ENCODE data around the gene EIF2B4.

Gene EIF2B4

GRCh38 chr2:27373567-27373966 lies 3.4 kb upstream of the EIF2B4 start:
- Histone ChIP-seq H3K9me3 (ENCODE audit: severe bottlenecking) (no peaks in the 10 kb centered on the region), H3K4me3 (ENCODE audit: severe bottlenecking) (no peak overlapping the region), H3K27me3 (ENCODE audit: insufficient read depth, poor library complexity, severe bottlenecking) (no peaks in the 10 kb centered on the region), H3K4me1 (ENCODE audit: insufficient read depth, poor library complexity, severe bottlenecking) (peaks cover 5% of the 10 kb centered on the region), H3K36me3 (ENCODE audit: low read depth) (peaks cover 71% of the 10 kb centered on the region), H3K27ac (ENCODE audit: poor library complexity, severe bottlenecking) (no peak overlapping the region)
- DNase-seq (ENCODE audit: low spot score) (no peak), ATAC-seq (ENCODE audit: low read depth) (no peak)
- no peak for TF ChIP-seq CTCF (IDR thresholded peaks at IDR 0.05; ENCODE audit: poor library complexity, severe bottlenecking)

- Histone ChIP-seq H3K36me3 (ENCODE audit: low read depth) (peaks cover 71% of the 10 kb centered on the region), H3K9me3 (ENCODE audit: severe bottlenecking) (no peaks in the 10 kb centered on the region), H3K27ac (ENCODE audit: poor library complexity, severe bottlenecking) (no peak overlapping the region), H3K4me3 (ENCODE audit: severe bottlenecking) (no peak overlapping the region), H3K27me3 (ENCODE audit: insufficient read depth, poor library complexity, severe bottlenecking) (no peaks in the 10 kb centered on the region), H3K4me1 (ENCODE audit: insufficient read depth, poor library complexity, severe bottlenecking) (peaks cover 5% of the 10 kb centered on the region)
- ATAC-seq (ENCODE audit: low read depth): no peak
- no peak for TF ChIP-seq CTCF (IDR thresholded peaks at IDR 0.05; ENCODE audit: poor library complexity, severe bottlenecking)
- DNase-seq (ENCODE audit: low spot score): no peak
These were observed 2.8 kb upstream of the EIF2B4 start for GRCh38 chr2:27372937-27373336.

- peak; percentile 32 for ATAC-seq (ENCODE audit: low read depth)
- Histone ChIP-seq H3K9me3 (ENCODE audit: severe bottlenecking) (no peaks in the 10 kb centered on the region), H3K36me3 (ENCODE audit: low read depth) (peaks cover 72% of the 10 kb centered on the region), H3K27ac (ENCODE audit: poor library complexity, severe bottlenecking) (peak overlapping the region; percentile 54), H3K27me3 (ENCODE audit: insufficient read depth, poor library complexity, severe bottlenecking) (no peaks in the 10 kb centered on the region), H3K4me1 (ENCODE audit: insufficient read depth, poor library complexity, severe bottlenecking) (peaks cover 5% of the 10 kb centered on the region), H3K4me3 (ENCODE audit: severe bottlenecking) (peak overlapping the region; percentile 95)
- DNase-seq (ENCODE audit: low spot score): no peak
- TF ChIP-seq CTCF (IDR thresholded peaks at IDR 0.05; ENCODE audit: poor library complexity, severe bottlenecking): no peak
These were observed 880 bp upstream of the EIF2B4 start for GRCh38 chr2:27370816-27371620.

GRCh38 chr2:27369471-27370025 lies 590 bp downstream of the EIF2B4 start:
- H3K4me3 ChIP-seq (ENCODE audit: severe bottlenecking): peak overlapping the region; percentile 95
- no peaks in the 10 kb centered on the region for H3K9me3 ChIP-seq (ENCODE audit: severe bottlenecking)
- DNase-seq (ENCODE audit: low spot score) (no peak), ATAC-seq (ENCODE audit: low read depth) (peak; percentile 39)
- H3K4me1 ChIP-seq (ENCODE audit: insufficient read depth, poor library complexity, severe bottlenecking): peaks cover 5% of the 10 kb centered on the region
- no peaks in the 10 kb centered on the region for H3K27me3 ChIP-seq (ENCODE audit: insufficient read depth, poor library complexity, severe bottlenecking)
- H3K36me3 ChIP-seq (ENCODE audit: low read depth): peaks cover 70% of the 10 kb centered on the region
- no peak for TF ChIP-seq CTCF (IDR thresholded peaks at IDR 0.05; ENCODE audit: poor library complexity, severe bottlenecking)
- H3K27ac ChIP-seq (ENCODE audit: poor library complexity, severe bottlenecking): peak overlapping the region; percentile 25

- peaks cover 51% of the 10 kb centered on the region for H3K36me3 ChIP-seq (ENCODE audit: low read depth)
- H3K27me3 ChIP-seq (ENCODE audit: insufficient read depth, poor library complexity, severe bottlenecking): no peaks in the 10 kb centered on the region
- H3K9me3 ChIP-seq (ENCODE audit: severe bottlenecking): no peaks in the 10 kb centered on the region
- no peaks in the 10 kb centered on the region for H3K4me1 ChIP-seq (ENCODE audit: insufficient read depth, poor library complexity, severe bottlenecking)
- H3K27ac ChIP-seq (ENCODE audit: poor library complexity, severe bottlenecking): no peak overlapping the region
- no peak for TF ChIP-seq CTCF (IDR thresholded peaks at IDR 0.05; ENCODE audit: poor library complexity, severe bottlenecking)
- DNase-seq (ENCODE audit: low spot score) (no peak), ATAC-seq (ENCODE audit: low read depth) (no peak)
- H3K4me3 ChIP-seq (ENCODE audit: severe bottlenecking): no peak overlapping the region
These were observed 6.2 kb downstream of the EIF2B4 start for GRCh38 chr2:27363933-27364332.

All from RWPE2 (cell line).